Measurements from ENCODE around the gene TAS2R39.

- TF ChIP-seq CTCF (IDR thresholded peaks at IDR 0.05) = no peak
- TF ChIP-seq JUND (IDR thresholded peaks at IDR 0.05) = no peak
- no peak for TF ChIP-seq POLR2AphosphoS5 (IDR thresholded peaks at IDR 0.05; ENCODE audit: low read depth, low read length)
- TF ChIP-seq PBX3 (IDR thresholded peaks at IDR 0.05) = no peak
- no peak for TF ChIP-seq RXRA (IDR thresholded peaks at IDR 0.05; ENCODE audit: borderline replicate concordance, low read depth)
- TF ChIP-seq YY1 (IDR thresholded peaks at IDR 0.05; ENCODE audit: low read depth) = no peak
- TF ChIP-seq MAX (IDR thresholded peaks at IDR 0.05; ENCODE audit: low read depth) = no peak
- no peak for TF ChIP-seq MXI1 (IDR thresholded peaks at IDR 0.05; ENCODE audit: low read depth, low read length)
- TF ChIP-seq RFX5 (IDR thresholded peaks at IDR 0.05; ENCODE audit: low read length) = no peak
- TF ChIP-seq ELF1 (IDR thresholded peaks at IDR 0.05) = no peak
- no peak for TF ChIP-seq GATA2 (CRISPR knock-in tag; IDR thresholded peaks at IDR 0.05)
- no peak for TF ChIP-seq EP300 (IDR thresholded peaks at IDR 0.05; ENCODE audit: borderline replicate concordance in 1 of 2, low read depth in 1 of 2, low read length in 1 of 2)
Observed at GRCh38 chr7:143202161-143202560, 18.9 kb downstream of the TAS2R39 start.

Measured in SK-N-SH (cell line).